Trophoblast cell (in vitro differentiated cells and primary cell): ENCODE measurements around the gene RBMS1.

Experiments used
- DNase-seq, 2 donors: peaks; one replicate each; pipeline ENCODE4 v3.0.0-alpha.2; 2016
- H2AFZ ChIP-seq: 2 replicates; pipeline ENCODE4 v1.6.1; 2013; ENCODE audit warnings: low read length, moderate library complexity, mild to moderate bottlenecking; ENCODE audit not compliant: insufficient read depth, poor library complexity
- H2AK5ac ChIP-seq: 2 replicates; pipeline ENCODE4 v1.6.1; 2013; ENCODE audit warnings: mild to moderate bottlenecking, low read length
- H2BK120ac ChIP-seq: 2 replicates; pipeline ENCODE4 v1.6.1; 2013; ENCODE audit warnings: low read length, mild to moderate bottlenecking, moderate library complexity; ENCODE audit not compliant: insufficient read depth, poor library complexity
- H2BK12ac ChIP-seq: 2 replicates; pipeline ENCODE4 v1.6.1; 2013; ENCODE audit warnings: mild to moderate bottlenecking, low read length, moderate library complexity
- H2BK5ac ChIP-seq: 2 replicates; pipeline ENCODE4 v1.6.1; 2013; ENCODE audit warnings: low read length, low read depth, moderate library complexity, mild to moderate bottlenecking; ENCODE audit not compliant: poor library complexity
- H3K14ac ChIP-seq: 2 replicates; pipeline ENCODE4 v1.6.1; 2013; ENCODE audit warnings: mild to moderate bottlenecking, low read length
- H3K18ac ChIP-seq: 2 replicates; pipeline ENCODE4 v1.6.1; 2013; ENCODE audit warnings: mild to moderate bottlenecking, low read length
- H3K23ac ChIP-seq: 2 replicates; pipeline ENCODE4 v1.6.1; 2013; ENCODE audit warnings: low read length
- H3K27ac ChIP-seq: 2 replicates; pipeline ENCODE4 v1.5.1; 2013; ENCODE audit warnings: low read depth, mild to moderate bottlenecking, inconsistent platforms, low read length, moderate library complexity
- H3K27me3 ChIP-seq: 2 replicates; pipeline ENCODE4 v1.6.1; 2013; ENCODE audit warnings: inconsistent platforms, mild to moderate bottlenecking, low read length, moderate library complexity; ENCODE audit not compliant: insufficient read depth
- H3K36me3 ChIP-seq, 2 experiments: 1 replicate in 1 of 2; 2 replicates in 1 of 2; pipeline ENCODE4 v1.6.1; 2013; ENCODE audit warnings: low read length in 2 of 2, mild to moderate bottlenecking in 2 of 2, moderate library complexity in 1 of 2; ENCODE audit not compliant: insufficient read depth in 2 of 2, control insufficient read depth in 1 of 2
- H3K4ac ChIP-seq: 2 replicates; pipeline ENCODE4 v1.6.1; 2013; ENCODE audit warnings: low read depth, mild to moderate bottlenecking, low read length, moderate library complexity
- H3K4me1 ChIP-seq, 2 experiments: 1 replicate in 1 of 2; 2 replicates in 1 of 2; pipeline ENCODE4 v1.6.1; 2013; ENCODE audit warnings: low read length in 2 of 2, mild to moderate bottlenecking in 2 of 2, moderate library complexity in 1 of 2; ENCODE audit not compliant: insufficient read depth in 2 of 2, control insufficient read depth in 1 of 2
- H3K4me2 ChIP-seq: 2 replicates; pipeline ENCODE4 v1.6.1; 2013; ENCODE audit warnings: inconsistent platforms, mild to moderate bottlenecking, low read length, moderate library complexity
- H3K4me3 ChIP-seq: 2 replicates; pipeline ENCODE4 v1.5.1; 2013; ENCODE audit warnings: mild to moderate bottlenecking, low read depth, low read length, inconsistent platforms
- H3K79me1 ChIP-seq: one replicate; pipeline ENCODE4 v1.6.1; 2013; ENCODE audit warnings: low read length
- H3K79me2 ChIP-seq: 2 replicates; pipeline ENCODE4 v1.6.1; 2013; ENCODE audit warnings: low read length, mild to moderate bottlenecking; ENCODE audit not compliant: control insufficient read depth, insufficient read depth, poor library complexity
- H3K9ac ChIP-seq: 2 replicates; pipeline ENCODE4 v1.6.1; 2013; ENCODE audit warnings: mild to moderate bottlenecking, low read length
- H3K9me3 ChIP-seq: 2 replicates; pipeline ENCODE4 v1.6.1; 2013; ENCODE audit warnings: low read depth, mild to moderate bottlenecking, control low read depth, inconsistent platforms, low read length; ENCODE audit not compliant: insufficient read depth
- H4K12ac ChIP-seq: 2 replicates; pipeline ENCODE4 v1.6.1; 2013; ENCODE audit warnings: low read depth, mild to moderate bottlenecking, low read length, moderate library complexity
- H4K8ac ChIP-seq: 2 replicates; pipeline ENCODE4 v1.6.1; 2013; ENCODE audit warnings: low read depth, mild to moderate bottlenecking, low read length, moderate library complexity
- H4K91ac ChIP-seq: one replicate; pipeline ENCODE4 v1.6.1; 2013; ENCODE audit warnings: low read depth, mild to moderate bottlenecking, low read length, moderate library complexity
- WGBS: extraction: QIAGEN DNeasy Blood & Tissue Kit; methylation state at CpG from one replicate; pipeline ENCODE4 v1.1.7; 2013; ENCODE audit warnings: missing lambda C conversion rate; ENCODE audit not compliant: insufficient read length, insufficient coverage; ENCODE audit errors: extremely low coverage; 5-methylcytosine and 5-hydroxymethylcytosine counted together

The RBMS1 gene

DNA sequence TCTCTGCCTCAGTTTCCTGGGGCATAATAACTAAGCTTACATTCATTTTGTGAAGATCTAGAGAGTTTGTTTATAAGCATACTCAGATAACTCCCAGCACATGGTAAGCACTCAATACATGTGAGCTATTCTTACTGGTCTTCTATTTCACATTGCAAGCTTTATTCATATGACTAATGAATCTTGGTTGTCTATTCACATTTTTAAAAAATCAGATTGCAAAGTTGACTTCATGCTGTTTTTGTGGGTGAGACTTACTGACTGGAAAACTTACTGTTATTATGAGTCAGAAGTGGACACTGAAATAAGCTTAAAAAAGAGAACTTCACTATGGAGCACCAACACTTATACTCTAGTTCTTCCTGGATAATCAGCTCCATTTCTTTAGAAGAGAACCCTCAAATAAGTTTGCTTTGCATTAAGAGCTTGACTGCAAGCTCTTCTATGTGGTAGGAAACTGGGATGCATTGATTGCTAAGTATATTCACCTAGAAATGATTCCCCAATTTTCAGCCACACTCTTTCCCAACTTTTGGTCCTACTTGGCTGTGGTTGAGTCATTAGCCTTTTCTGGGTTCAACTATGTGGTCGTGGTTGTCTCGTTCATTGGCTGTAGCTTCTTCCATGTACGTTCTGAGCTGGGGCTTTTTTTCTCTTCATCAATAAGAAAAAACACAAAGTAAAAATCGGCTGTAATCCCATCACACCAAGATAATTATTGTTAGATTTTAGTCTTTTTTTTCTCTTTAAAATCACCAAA, 29.5 kb upstream of the RBMS1 start:
- Histone ChIP-seq H4K12ac (no peak overlapping the region), H3K23ac (no peak overlapping the region), H3K14ac (no peak overlapping the region), H3K18ac (no peak overlapping the region), H3K36me3 (no peaks in the 10 kb centered on the region), H3K4me2 (no peak overlapping the region), H3K9ac (no peak overlapping the region), H3K27ac (no peak overlapping the region), H3K4ac (no peak overlapping the region), H3K9me3 (no peaks in the 10 kb centered on the region), H3K79me2 (no peaks in the 10 kb centered on the region), H3K27me3 (no peaks in the 10 kb centered on the region), H4K91ac (no peak overlapping the region), H2BK120ac (no peak overlapping the region), H2AFZ (no peak overlapping the region), H3K4me1 (peaks cover 0 to 2% of the 10 kb centered on the region in 2 experiments), H3K4me3 (no peak overlapping the region), H2BK5ac (no peak overlapping the region), H2BK12ac (no peak overlapping the region), H3K79me1 (peaks cover 2% of the 10 kb centered on the region), H4K8ac (no peak overlapping the region), H2AK5ac (no peak overlapping the region)
- DNase-seq: no peak
- WGBS: no CpG with 5 or more reads among the region's 4 CpGs

DNA sequence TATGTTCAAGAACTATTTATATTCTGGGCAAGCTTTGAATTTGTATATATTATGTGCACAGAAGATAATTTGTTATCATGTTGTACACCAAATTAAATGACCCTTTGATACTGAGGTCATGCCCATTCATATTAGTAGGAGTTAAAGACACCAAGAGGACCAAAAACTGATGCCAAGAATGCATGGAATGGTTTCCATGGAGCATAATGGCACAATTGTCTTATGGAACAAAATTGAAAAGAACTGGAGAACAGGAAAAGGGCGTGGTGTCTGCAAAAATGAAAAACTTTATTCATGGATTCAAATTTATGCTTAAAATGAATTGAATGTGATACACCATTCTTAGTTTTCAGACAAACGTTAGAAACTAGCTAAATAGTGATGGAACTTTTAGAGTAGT, 24.1 kb upstream of the RBMS1 start:
- H3K23ac ChIP-seq: no peak overlapping the region
- H2BK5ac ChIP-seq: no peak overlapping the region
- H3K9me3 ChIP-seq: no peaks in the 10 kb centered on the region
- no peak overlapping the region for H3K4ac ChIP-seq
- H3K9ac ChIP-seq: no peak overlapping the region
- no peak overlapping the region for H4K8ac ChIP-seq
- no peak overlapping the region for H4K91ac ChIP-seq
- no peak overlapping the region for H2AFZ ChIP-seq
- H3K79me1 ChIP-seq: peaks cover 2% of the 10 kb centered on the region
- H3K14ac ChIP-seq: no peak overlapping the region
- H3K36me3 ChIP-seq: no peaks in the 10 kb centered on the region
- H4K12ac ChIP-seq: no peak overlapping the region
- no peak overlapping the region for H3K18ac ChIP-seq
- no peak overlapping the region for H3K4me2 ChIP-seq
- no peak overlapping the region for H3K4me3 ChIP-seq
- no peak overlapping the region for H2AK5ac ChIP-seq
- no peaks in the 10 kb centered on the region for H3K79me2 ChIP-seq
- WGBS: no CpG with 5 or more reads among the region's 2 CpGs
- H3K27me3 ChIP-seq: no peaks in the 10 kb centered on the region
- no peak overlapping the region for H3K27ac ChIP-seq
- no peak overlapping the region for H2BK12ac ChIP-seq
- H3K4me1 ChIP-seq: peaks cover 0 to under 1% of the 10 kb centered on the region in 2 experiments
- no peak for DNase-seq
- no peak overlapping the region for H2BK120ac ChIP-seq

DNA sequence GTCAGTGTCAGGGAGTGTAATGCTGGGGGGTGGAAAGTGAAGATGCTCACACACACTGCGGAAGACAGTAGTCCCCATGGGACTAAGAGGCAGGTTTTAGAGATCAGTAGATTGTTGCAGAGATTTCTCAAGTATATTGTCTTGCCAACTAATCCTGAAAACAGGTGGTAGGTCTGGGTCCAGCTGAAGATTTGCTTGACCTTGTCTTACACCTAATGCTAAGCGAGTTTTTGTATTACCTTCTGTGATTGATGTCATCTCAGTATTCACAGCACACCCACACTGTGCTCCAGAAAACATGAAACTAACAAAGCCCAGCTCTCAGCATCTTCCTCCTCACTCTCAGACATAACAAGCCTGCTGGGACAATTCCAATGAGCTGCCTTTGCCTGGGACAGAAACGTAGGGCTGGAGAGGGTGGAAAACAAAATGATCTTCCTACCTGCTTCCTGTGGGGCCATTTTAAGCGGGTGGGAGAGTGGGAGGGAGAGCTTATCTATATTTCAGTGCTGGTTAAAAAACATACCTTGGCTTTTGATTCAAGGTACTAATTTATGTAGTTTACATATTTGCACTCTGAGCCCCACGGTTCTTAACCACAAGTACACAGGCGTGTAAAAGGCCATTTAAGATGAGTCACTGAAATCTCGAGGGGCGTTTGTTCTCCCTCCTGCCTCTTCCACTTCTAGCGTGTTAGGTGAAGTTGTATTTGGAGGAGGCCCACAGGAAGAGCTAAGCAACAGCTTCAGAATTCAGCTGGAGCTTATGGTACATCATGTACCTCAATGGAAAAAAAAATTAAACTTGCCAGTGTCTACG, 23.1 kb upstream of the RBMS1 start:
- Histone ChIP-seq H3K27me3 (no peaks in the 10 kb centered on the region), H2AFZ (no peak overlapping the region), H2BK5ac (no peak overlapping the region), H3K36me3 (no peaks in the 10 kb centered on the region), H3K4me1 (peaks cover 0 to 3% of the 10 kb centered on the region in 2 experiments), H3K18ac (no peak overlapping the region), H3K14ac (no peak overlapping the region), H3K4ac (no peak overlapping the region), H4K91ac (no peak overlapping the region), H3K79me2 (no peaks in the 10 kb centered on the region), H3K27ac (no peak overlapping the region), H3K23ac (no peak overlapping the region), H3K9ac (no peak overlapping the region), H4K12ac (no peak overlapping the region), H2AK5ac (no peak overlapping the region), H3K4me3 (no peak overlapping the region), H3K4me2 (no peak overlapping the region), H3K9me3 (no peaks in the 10 kb centered on the region), H2BK120ac (no peak overlapping the region), H2BK12ac (no peak overlapping the region), H3K79me1 (peaks cover 5% of the 10 kb centered on the region), H4K8ac (no peak overlapping the region)
- DNase-seq: no peak
- no CpG with 5 or more reads among the region's 10 CpGs for WGBS

DNA sequence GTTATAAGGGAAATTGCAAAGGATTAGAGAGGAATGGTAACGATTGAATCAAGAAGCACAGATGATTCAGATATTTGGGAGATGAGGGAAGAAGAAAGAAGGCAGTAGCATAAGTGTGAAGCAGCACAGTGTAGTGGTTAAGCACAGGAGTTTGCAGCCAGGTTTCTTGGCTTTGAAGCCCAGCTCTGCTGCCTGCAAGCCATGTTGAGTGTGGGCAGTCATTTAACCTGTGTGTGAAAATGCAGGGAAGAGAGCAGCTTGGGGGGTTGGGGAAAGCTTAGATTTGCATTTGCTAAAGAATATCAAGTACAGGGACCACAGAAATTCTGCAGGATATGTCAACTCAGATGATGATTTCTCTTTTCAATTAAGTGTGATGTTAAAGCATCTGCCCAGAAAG, 21.5 kb upstream of the RBMS1 start:
- Histone ChIP-seq H2BK120ac (no peak overlapping the region), H3K18ac (no peak overlapping the region), H3K36me3 (no peaks in the 10 kb centered on the region), H4K12ac (no peak overlapping the region), H2AFZ (no peak overlapping the region), H2AK5ac (no peak overlapping the region), H4K8ac (no peak overlapping the region), H3K23ac (no peak overlapping the region), H3K9me3 (no peaks in the 10 kb centered on the region), H3K79me2 (no peaks in the 10 kb centered on the region), H4K91ac (no peak overlapping the region), H3K14ac (no peak overlapping the region), H3K4ac (no peak overlapping the region), H3K4me1 (peaks cover 3 to 6% of the 10 kb centered on the region in 2 experiments), H2BK12ac (no peak overlapping the region), H2BK5ac (no peak overlapping the region), H3K27ac (no peak overlapping the region), H3K4me3 (no peak overlapping the region), H3K79me1 (peaks cover 11% of the 10 kb centered on the region), H3K27me3 (no peaks in the 10 kb centered on the region), H3K9ac (no peak overlapping the region), H3K4me2 (no peak overlapping the region)
- no peak for DNase-seq
- WGBS: no CpG with 5 or more reads among the region's 1 CpG
